SIG-M5 treated with dmso at 0.1 percent for 504 hours (cell line): ENCODE results near the gene CYP2R1.
A peak's percentile ranks its signal among the peaks of the same experiment; 100 is the strongest.

ENCODE experiments used
- DNase-seq: peaks from one replicate; lab custom pipeline; 2025; ENCODE audit not compliant: unreplicated experiment; lab: John Stamatoyannopoulos, UW

CYP2R1 gene

GRCh38 chr11:14892036-14892556 lies at the start of gene CYP2R1:
CYP2R1 (minus strand) TSS chr11:14892231; CDS start chr11:14892205, 26 bp downstream.
- peak; percentile 95 for DNase-seq

- no peak for DNase-seq
These were observed 46.9 kb upstream of the CYP2R1 start for GRCh38 chr11:14938936-14939335.

- no peak for DNase-seq
These were observed 42.8 kb upstream of the CYP2R1 start for GRCh38 chr11:14934641-14935351.

- DNase-seq: no peak
These were observed 40.4 kb upstream of the CYP2R1 start for GRCh38 chr11:14932447-14932846.

GRCh38 chr11:14930369-14930768 lies 38.3 kb upstream of the CYP2R1 start:
- no peak for DNase-seq

GRCh38 chr11:14927146-14927545 lies 35.1 kb upstream of the CYP2R1 start:
- no peak for DNase-seq

- DNase-seq: no peak
These were observed 32.3 kb upstream of the CYP2R1 start for GRCh38 chr11:14924318-14924717.

GRCh38 chr11:14916403-14916802 lies 24.4 kb upstream of the CYP2R1 start:
- DNase-seq: no peak

- DNase-seq: peak; percentile 16
These were observed 22.5 kb upstream of the CYP2R1 start for GRCh38 chr11:14914536-14914935.

GRCh38 chr11:14908214-14908880 lies 16.3 kb upstream of the CYP2R1 start:
- peak; percentile 53 for DNase-seq

GRCh38 chr11:14907411-14908213 lies 15.6 kb upstream of the CYP2R1 start:
- peak; percentile 58 for DNase-seq

- DNase-seq: no peak
These were observed 15.0 kb upstream of the CYP2R1 start for GRCh38 chr11:14906993-14907392.

- DNase-seq: no peak
These were observed 14.5 kb upstream of the CYP2R1 start for GRCh38 chr11:14906578-14906977.

- DNase-seq: no peak
These were observed 13.3 kb upstream of the CYP2R1 start for GRCh38 chr11:14905104-14906033.

GRCh38 chr11:14904745-14905103 lies 12.7 kb upstream of the CYP2R1 start:
- DNase-seq: no peak

GRCh38 chr11:14902650-14903350 lies 10.8 kb upstream of the CYP2R1 start:
- DNase-seq: no peak

GRCh38 chr11:14898906-14899305 lies 6.9 kb upstream of the CYP2R1 start:
- no peak for DNase-seq

GRCh38 chr11:14898355-14898754 lies 6.3 kb upstream of the CYP2R1 start:
- DNase-seq: peak; percentile 18

GRCh38 chr11:14894657-14895598 lies 2.9 kb upstream of the CYP2R1 start:
- DNase-seq: peak; percentile 83
